Measurements from ENCODE around the gene FER1L5. TPM values are rescaled to one million over a fixed set of nuclear protein-coding genes. Genes with fewer than 3 reads are reported as not detected.

Gene FER1L5
- total RNA-seq, 1 donor from 2014 or later: 1.0 TPM

DNA sequence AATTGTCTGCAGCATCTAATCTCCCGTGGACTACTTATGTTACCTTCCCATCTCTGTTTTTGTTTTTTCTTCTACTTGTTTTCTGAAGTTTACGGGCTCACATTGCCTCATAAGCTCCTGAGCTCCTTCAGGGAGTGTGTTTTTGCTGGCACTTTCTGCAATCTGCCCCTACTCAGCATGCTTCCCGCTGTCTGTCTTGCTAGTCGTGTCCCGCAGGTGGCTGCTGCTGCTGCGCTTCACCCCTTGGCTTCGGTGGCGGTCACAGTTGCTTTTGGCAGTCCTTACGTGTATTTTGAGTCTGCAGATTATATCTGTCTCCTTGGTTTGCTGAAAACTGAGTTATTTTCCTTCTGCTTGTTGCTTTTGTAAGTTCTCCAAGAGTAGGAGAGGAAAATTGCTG is 37.3 kb downstream of the FER1L5 start:
- H3K27me3 Mint-ChIP-seq (ENCODE audit: unreplicated experiment): no peaks in the 10 kb centered on the region
- H3K4me3 Mint-ChIP-seq (ENCODE audit: unreplicated experiment): no peak overlapping the region
- no peaks in the 10 kb centered on the region for H3K36me3 Mint-ChIP-seq (ENCODE audit: low read depth, unreplicated experiment)
- no peak for DNase-seq (ENCODE audit: low spot score)
- TF ChIP-seq, protein P1, sequence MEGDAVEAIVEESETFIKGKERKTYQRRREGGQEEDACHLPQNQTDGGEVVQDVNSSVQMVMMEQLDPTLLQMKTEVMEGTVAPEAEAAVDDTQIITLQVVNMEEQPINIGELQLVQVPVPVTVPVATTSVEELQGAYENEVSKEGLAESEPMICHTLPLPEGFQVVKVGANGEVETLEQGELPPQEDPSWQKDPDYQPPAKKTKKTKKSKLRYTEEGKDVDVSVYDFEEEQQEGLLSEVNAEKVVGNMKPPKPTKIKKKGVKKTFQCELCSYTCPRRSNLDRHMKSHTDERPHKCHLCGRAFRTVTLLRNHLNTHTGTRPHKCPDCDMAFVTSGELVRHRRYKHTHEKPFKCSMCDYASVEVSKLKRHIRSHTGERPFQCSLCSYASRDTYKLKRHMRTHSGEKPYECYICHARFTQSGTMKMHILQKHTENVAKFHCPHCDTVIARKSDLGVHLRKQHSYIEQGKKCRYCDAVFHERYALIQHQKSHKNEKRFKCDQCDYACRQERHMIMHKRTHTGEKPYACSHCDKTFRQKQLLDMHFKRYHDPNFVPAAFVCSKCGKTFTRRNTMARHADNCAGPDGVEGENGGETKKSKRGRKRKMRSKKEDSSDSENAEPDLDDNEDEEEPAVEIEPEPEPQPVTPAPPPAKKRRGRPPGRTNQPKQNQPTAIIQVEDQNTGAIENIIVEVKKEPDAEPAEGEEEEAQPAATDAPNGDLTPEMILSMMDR (IDR thresholded peaks at IDR 0.05; ENCODE audit: unreplicated experiment): no peak
- no peaks in the 10 kb centered on the region for H3K9me3 Mint-ChIP-seq (ENCODE audit: unreplicated experiment)
- no peak overlapping the region for H3K27ac Mint-ChIP-seq (ENCODE audit: unreplicated experiment)
- H3K4me1 Mint-ChIP-seq (ENCODE audit: unreplicated experiment): no peaks in the 10 kb centered on the region

DNA sequence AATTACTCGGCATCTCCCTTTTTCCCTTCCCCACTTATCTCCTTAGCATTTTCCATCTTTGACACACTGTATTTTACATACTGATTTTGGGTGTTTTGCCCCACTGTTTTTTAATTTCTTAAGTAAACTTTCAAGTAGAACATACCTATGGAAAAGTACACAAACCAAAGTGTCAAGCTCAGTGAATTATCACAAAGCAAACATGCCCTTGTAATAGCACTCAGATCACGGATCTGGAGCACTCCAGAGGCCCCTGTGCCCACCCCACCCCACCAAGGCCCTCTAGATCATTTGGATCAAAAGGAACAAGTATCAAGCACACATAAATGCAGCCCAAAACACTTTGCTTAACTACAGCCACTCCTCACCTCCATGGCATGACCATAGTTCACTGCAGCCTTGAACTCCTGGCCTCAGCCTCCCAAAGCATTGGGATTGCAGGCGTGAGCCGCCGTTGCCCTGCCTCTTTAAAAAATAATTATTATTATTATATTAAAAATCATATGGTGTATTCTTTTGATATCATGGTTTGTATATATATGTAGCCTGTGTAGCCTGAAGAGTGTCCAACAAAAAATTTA is 38.1 kb downstream of the FER1L5 start:
- no peak for DNase-seq (ENCODE audit: low spot score)
- TF ChIP-seq, protein P1 (IDR thresholded peaks at IDR 0.05; ENCODE audit: unreplicated experiment): no peak
- H3K4me1 Mint-ChIP-seq (ENCODE audit: unreplicated experiment): no peaks in the 10 kb centered on the region
- H3K9me3 Mint-ChIP-seq (ENCODE audit: unreplicated experiment): no peaks in the 10 kb centered on the region
- no peak overlapping the region for H3K4me3 Mint-ChIP-seq (ENCODE audit: unreplicated experiment)
- H3K36me3 Mint-ChIP-seq (ENCODE audit: low read depth, unreplicated experiment): no peaks in the 10 kb centered on the region
- H3K27ac Mint-ChIP-seq (ENCODE audit: unreplicated experiment): no peak overlapping the region
- H3K27me3 Mint-ChIP-seq (ENCODE audit: unreplicated experiment): no peaks in the 10 kb centered on the region

DNA sequence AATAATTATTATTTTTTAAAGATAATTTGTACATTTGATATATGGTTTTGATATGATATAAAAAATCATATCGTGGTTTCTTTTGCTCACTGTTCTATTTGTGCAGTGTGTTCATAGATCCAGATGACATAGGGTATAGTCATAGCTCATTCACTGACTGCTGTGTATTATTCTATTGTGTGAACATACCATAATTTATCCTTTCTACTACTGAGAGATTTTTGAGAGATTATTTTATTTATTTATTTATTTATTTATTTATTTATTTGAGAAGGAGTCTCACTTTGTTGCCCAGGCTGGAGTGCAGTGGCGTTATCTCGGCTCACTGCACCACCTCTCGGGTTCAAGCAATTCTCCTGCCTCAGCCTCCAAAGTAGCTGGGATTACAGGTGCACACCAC is 39.0 kb downstream of the FER1L5 start:
- Mint-ChIP-seq H3K4me3 (ENCODE audit: unreplicated experiment) (no peak overlapping the region), H3K36me3 (ENCODE audit: low read depth, unreplicated experiment) (no peaks in the 10 kb centered on the region), H3K4me1 (ENCODE audit: unreplicated experiment) (no peaks in the 10 kb centered on the region), H3K27me3 (ENCODE audit: unreplicated experiment) (no peaks in the 10 kb centered on the region), H3K27ac (ENCODE audit: unreplicated experiment) (no peak overlapping the region), H3K9me3 (ENCODE audit: unreplicated experiment) (no peaks in the 10 kb centered on the region)
- TF ChIP-seq, protein P1 (IDR thresholded peaks at IDR 0.05; ENCODE audit: unreplicated experiment): no peak
- no peak for DNase-seq (ENCODE audit: low spot score)

DNA sequence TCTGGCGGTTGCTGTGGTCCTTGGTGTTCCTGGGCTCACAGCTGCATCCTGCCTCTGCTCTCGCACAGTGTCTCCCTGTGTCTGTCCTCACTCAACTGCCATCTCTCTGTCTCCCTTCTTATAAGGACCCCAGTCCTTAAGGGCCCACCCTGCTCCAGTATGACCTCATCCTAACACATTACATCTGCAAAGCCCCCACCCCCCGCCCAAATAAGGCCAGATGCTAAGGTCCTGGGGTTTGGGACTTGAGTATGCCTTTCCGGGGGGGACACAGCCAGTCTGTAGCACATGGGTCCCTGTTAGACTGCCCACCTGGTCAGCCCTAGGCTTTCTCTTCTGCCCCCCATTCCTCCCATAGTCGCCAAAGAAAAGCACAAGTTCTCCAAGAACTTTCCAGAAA is 40.7 kb downstream of the FER1L5 start:
- TF ChIP-seq, protein P1 (IDR thresholded peaks at IDR 0.05; ENCODE audit: unreplicated experiment): no peak
- Mint-ChIP-seq H3K4me1 (ENCODE audit: unreplicated experiment) (no peaks in the 10 kb centered on the region), H3K27me3 (ENCODE audit: unreplicated experiment) (no peaks in the 10 kb centered on the region), H3K9me3 (ENCODE audit: unreplicated experiment) (no peaks in the 10 kb centered on the region), H3K27ac (ENCODE audit: unreplicated experiment) (no peak overlapping the region), H3K4me3 (ENCODE audit: unreplicated experiment) (no peak overlapping the region), H3K36me3 (ENCODE audit: low read depth, unreplicated experiment) (no peaks in the 10 kb centered on the region)
- DNase-seq (ENCODE audit: low spot score): no peak

DNA sequence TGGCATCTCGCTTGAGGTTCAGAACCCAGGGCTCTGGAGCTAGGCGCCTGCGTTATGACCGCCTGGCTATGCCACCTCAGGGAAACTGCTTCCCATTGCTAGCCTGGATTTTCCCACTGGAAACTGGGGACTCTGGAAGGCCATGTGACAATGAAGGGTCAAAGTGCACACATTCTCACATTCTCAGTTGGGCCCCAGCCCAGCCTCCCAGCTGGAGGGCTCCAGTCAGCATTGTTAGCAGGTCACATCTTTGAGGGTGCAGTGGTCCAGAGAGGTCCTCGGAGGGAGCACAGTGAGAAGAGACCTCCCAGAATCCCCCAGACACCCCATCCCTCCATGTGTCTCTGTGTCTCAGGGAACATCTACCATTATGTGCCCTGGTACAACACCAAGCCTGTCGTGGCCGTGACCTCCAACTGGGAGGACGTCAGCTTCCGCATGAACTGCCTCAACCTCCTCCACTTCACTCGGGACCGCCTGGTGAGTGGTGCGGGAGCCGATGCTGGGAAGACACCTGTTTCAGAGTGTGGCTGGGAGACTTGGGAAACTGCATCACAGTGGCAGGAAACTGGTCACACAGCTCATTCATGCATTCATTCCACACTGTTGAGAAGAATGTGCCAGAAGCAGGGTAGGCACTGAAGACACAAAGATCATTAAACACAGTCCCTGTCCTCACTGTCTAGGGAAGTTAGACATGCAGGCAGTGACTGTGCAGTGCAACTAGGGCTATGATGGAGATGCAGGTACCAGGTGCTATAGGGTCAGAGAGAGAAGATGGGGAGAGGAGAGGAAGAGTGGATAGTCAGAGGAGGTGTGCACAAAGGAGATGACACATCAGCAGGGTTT is 41.6 kb downstream of the FER1L5 start:
- H3K27ac Mint-ChIP-seq (ENCODE audit: unreplicated experiment): no peak overlapping the region
- H3K4me3 Mint-ChIP-seq (ENCODE audit: unreplicated experiment): no peak overlapping the region
- H3K27me3 Mint-ChIP-seq (ENCODE audit: unreplicated experiment): peaks cover 2% of the 10 kb centered on the region
- DNase-seq (ENCODE audit: low spot score): no peak
- H3K4me1 Mint-ChIP-seq (ENCODE audit: unreplicated experiment): no peaks in the 10 kb centered on the region
- H3K9me3 Mint-ChIP-seq (ENCODE audit: unreplicated experiment): no peaks in the 10 kb centered on the region
- TF ChIP-seq, protein P1 (IDR thresholded peaks at IDR 0.05; ENCODE audit: unreplicated experiment): no peak
- H3K36me3 Mint-ChIP-seq (ENCODE audit: low read depth, unreplicated experiment): no peaks in the 10 kb centered on the region
